K562 (cell line): ENCODE measurements around the gene IGSF3.
"Not testable (repeated sequence)": the region's sequence is repeated elsewhere in the genome, so short reads cannot be mapped to it uniquely, and the experiment has no call there.

Experiments
- CREB1 ChIP-seq, 2 experiments: sonication (generic) in 1 of 2; formaldehyde crosslinking in 1 of 2; IDR thresholded peaks; 2 replicates each; pipeline versions ENCODE4 v1.6.1 to v1.8.0; 2012 to 2022; ENCODE audit warnings: inconsistent platforms in 1 of 2, mild to moderate bottlenecking in 1 of 2, missing genetic modification reagents in 1 of 2, moderate library complexity in 1 of 2
- ELF4 ChIP-seq: fragments of 450-650 bp; formaldehyde crosslinking; IDR thresholded peaks from 2 replicates; pipeline ENCODE4 v1.4.0; 2022; ENCODE audit warnings: missing genetic modification characterization
- FOXJ3 ChIP-seq: sonication (generic); formaldehyde crosslinking; IDR thresholded peaks from 2 replicates; pipeline ENCODE4 v1.4.0; 2020; ENCODE audit warnings: mild to moderate bottlenecking, missing genetic modification reagents
- HDAC2 ChIP-seq: fragments of 450-650 bp; IDR thresholded peaks from 2 replicates; pipeline ENCODE4 v1.6.1; 2016; ENCODE audit warnings: mild to moderate bottlenecking
- NCOA6 ChIP-seq: fragments of 450-650 bp; IDR thresholded peaks from 2 replicates; pipeline ENCODE4 v1.6.1; 2017; ENCODE audit warnings: mild to moderate bottlenecking
- POLR2A ChIP-seq: fragments of 450-650 bp; conservative IDR thresholded peaks from 2 replicates; pipeline ENCODE4 v1.6.1; 2016
- TF ChIP-seq, protein P1 (sequence below): IDR thresholded peaks from 3 replicates; pipeline ENCODE4 v1.6.1; 2011; ENCODE audit warnings: borderline replicate concordance, mild to moderate bottlenecking, moderate library complexity; ENCODE audit not compliant: insufficient read length; ENCODE audit errors: extremely low read depth
- TF ChIP-seq, protein P2 (sequence below), 2 experiments: fragments of 450-650 bp; conservative IDR thresholded peaks; 2 replicates each; pipeline ENCODE4 v1.6.1; 2017; ENCODE audit warnings: mild to moderate bottlenecking in 2 of 2, moderate library complexity in 2 of 2

DNA sequence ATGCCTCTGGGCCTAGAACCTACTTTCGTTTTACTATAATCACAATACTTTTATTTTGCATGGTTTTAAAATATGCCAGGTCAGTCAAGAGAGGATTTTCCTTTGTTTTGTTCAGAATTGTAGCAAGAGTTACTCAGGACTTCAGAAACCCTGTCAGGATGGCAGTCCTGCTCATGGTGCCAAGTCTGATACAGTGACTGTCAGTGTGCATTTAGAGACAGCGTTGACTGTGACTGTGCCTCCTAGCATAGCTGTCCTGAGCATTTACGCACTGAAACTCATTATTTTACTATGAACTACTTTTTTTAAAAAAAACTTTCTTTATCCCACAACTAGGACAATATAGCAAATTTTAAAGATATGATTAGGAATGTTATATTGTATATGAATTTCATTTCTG, 73.6 kb downstream of the IGSF3 start:
- TF ChIP-seq NCOA6; POLR2A; FOXJ3; ELF4 (CRISPR knock-in tag); CREB1 (IDR thresholded peaks at IDR 0.05); CREB1 (CRISPR knock-in tag; IDR thresholded peaks at IDR 0.05); HDAC2: not testable (repeated sequence)
- TF ChIP-seq, protein P1, sequence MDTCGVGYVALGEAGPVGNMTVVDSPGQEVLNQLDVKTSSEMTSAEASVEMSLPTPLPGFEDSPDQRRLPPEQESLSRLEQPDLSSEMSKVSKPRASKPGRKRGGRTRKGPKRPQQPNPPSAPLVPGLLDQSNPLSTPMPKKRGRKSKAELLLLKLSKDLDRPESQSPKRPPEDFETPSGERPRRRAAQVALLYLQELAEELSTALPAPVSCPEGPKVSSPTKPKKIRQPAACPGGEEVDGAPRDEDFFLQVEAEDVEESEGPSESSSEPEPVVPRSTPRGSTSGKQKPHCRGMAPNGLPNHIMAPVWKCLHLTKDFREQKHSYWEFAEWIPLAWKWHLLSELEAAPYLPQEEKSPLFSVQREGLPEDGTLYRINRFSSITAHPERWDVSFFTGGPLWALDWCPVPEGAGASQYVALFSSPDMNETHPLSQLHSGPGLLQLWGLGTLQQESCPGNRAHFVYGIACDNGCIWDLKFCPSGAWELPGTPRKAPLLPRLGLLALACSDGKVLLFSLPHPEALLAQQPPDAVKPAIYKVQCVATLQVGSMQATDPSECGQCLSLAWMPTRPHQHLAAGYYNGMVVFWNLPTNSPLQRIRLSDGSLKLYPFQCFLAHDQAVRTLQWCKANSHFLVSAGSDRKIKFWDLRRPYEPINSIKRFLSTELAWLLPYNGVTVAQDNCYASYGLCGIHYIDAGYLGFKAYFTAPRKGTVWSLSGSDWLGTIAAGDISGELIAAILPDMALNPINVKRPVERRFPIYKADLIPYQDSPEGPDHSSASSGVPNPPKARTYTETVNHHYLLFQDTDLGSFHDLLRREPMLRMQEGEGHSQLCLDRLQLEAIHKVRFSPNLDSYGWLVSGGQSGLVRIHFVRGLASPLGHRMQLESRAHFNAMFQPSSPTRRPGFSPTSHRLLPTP, result not testable (repeated sequence)
- TF ChIP-seq, protein P2, sequence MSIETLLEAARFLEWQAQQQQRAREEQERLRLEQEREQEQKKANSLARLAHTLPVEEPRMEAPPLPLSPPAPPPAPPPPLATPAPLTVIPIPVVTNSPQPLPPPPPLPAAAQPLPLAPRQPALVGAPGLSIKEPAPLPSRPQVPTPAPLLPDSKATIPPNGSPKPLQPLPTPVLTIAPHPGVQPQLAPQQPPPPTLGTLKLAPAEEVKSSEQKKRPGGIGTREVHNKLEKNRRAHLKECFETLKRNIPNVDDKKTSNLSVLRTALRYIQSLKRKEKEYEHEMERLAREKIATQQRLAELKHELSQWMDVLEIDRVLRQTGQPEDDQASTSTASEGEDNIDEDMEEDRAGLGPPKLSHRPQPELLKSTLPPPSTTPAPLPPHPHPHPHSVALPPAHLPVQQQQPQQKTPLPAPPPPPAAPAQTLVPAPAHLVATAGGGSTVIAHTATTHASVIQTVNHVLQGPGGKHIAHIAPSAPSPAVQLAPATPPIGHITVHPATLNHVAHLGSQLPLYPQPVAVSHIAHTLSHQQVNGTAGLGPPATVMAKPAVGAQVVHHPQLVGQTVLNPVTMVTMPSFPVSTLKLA (conservative IDR thresholded peaks at IDR 0.05), result not testable (repeated sequence)
